Measurements from ENCODE around the gene STIM2. TPM values are rescaled to one million over a fixed set of nuclear protein-coding genes. Genes with fewer than 3 reads are reported as not detected.

STIM2 gene
- total and polyA plus RNA-seq, 2 of the 4 experiments (the other 2 are of a cell fraction) = 16.1 to 27.6 TPM

- DNase-seq = peak; percentile 23
Observed at GRCh38 chr4:26936284-26937065, 75.8 kb downstream of the STIM2 start.

More at GRCh38 chr4:26936284-26937065, 75.8 kb downstream of the STIM2 start:
- WGBS, 2 experiments (ENCODE audit: extremely low coverage in 2 of 2, insufficient read length in 1 of 2) = no CpG with 5 or more reads among the region's 5 CpGs
- Histone ChIP-seq H2BK120ac (ENCODE audit: low read depth, low read length) (no peak overlapping the region), H3K9me1 (ENCODE audit: insufficient read depth, low read length) (peaks cover 4% of the 10 kb centered on the region; the same call in 1 of the 2 replicates), H4K8ac (ENCODE audit: low read depth in 2 of 2, low read length in 2 of 2) (no peak overlapping the region), H3K36me3 (ENCODE audit: control insufficient read depth, insufficient read depth, low read length) (no peaks in the 10 kb centered on the region), H3K56ac (ENCODE audit: extremely low read depth, insufficient read depth, low read length) (no peak overlapping the region), H3K9ac (ENCODE audit: low read depth, low read length) (no peak overlapping the region), H3K9me3 (ENCODE audit: control insufficient read depth, insufficient read depth, low read length) (no peaks in the 10 kb centered on the region), H4K5ac (ENCODE audit: low read depth, low read length) (no peak overlapping the region), H3K27ac (ENCODE audit: insufficient read depth, low read length) (no peak overlapping the region), H2AK9ac (replicated peaks; ENCODE audit: low read depth, low read length, poor library complexity) (no peak overlapping the region), H2BK5ac (ENCODE audit: low read depth, low read length, poor library complexity, severe bottlenecking) (no peak overlapping the region), H2AFZ (replicated peaks; ENCODE audit: low read length, poor library complexity) (no peak overlapping the region), H3K18ac (ENCODE audit: low read depth, low read length) (no peak overlapping the region), H3K4ac (ENCODE audit: low read depth, low read length) (no peak overlapping the region), H3K14ac (replicated peaks; ENCODE audit: low read depth, low read length) (no peak overlapping the region), H2AK5ac (ENCODE audit: low read depth, low read length) (no peak overlapping the region), H3K23ac (ENCODE audit: low read depth, low read length) (no peak overlapping the region), H4K91ac (ENCODE audit: insufficient read depth, low read depth, low read length) (no peak overlapping the region), H4K20me1 (ENCODE audit: insufficient read depth, low read length) (no peaks in the 10 kb centered on the region), H3K27me3 (ENCODE audit: control insufficient read depth, insufficient read depth, low read length) (no peaks in the 10 kb centered on the region), H2BK15ac (ENCODE audit: low read depth, low read length) (no peak overlapping the region), H3K4me3 (ENCODE audit: insufficient read depth, low read depth, low read length) (no peak overlapping the region), H2BK20ac (ENCODE audit: low read depth, low read length) (no peak overlapping the region), H3K4me1 (ENCODE audit: control insufficient read depth, insufficient read depth, low read length) (peaks cover 2% of the 10 kb centered on the region; the same call in 1 of the 2 replicates), H3K79me1 (ENCODE audit: low read depth in 1 of 2, low read length in 2 of 2) (peaks cover 15 to 17% of the 10 kb centered on the region in 2 experiments; a peak in 3 of 4 replicates), H3K4me2 (ENCODE audit: low read depth, low read length) (no peak overlapping the region)
- ChIA-PET CTCF (no interaction called here), POLR2A (ENCODE audit: unreplicated experiment) (no interaction called here)
- in situ Hi-C loops (cut with MboI; ENCODE audit: low sequenced_read_pairs) = no loop called here
- peak; percentile 24 for ATAC-seq (ENCODE audit: low read depth)
- intact Hi-C loops (cut with micrococcal nuclease) = no loop called here
- TF ChIP-seq MXI1 (IDR thresholded peaks at IDR 0.05; ENCODE audit: borderline replicate concordance, low read depth, low read length) = no peak
- TF ChIP-seq ELK1 (IDR thresholded peaks at IDR 0.05; ENCODE audit: borderline replicate concordance, low read depth, low read length) = no peak
- TF ChIP-seq NFE2L2 (IDR thresholded peaks at IDR 0.05; ENCODE audit: low read depth, low read length) = no peak
- dilution Hi-C loops (cut with HindIII; ENCODE audit: low sequenced_read_pairs, unreplicated experiment) = no loop called here
- BruUV-seq (replicated peaks) = no TSS peak
